Sigmoid colon (tissue), 7 donors: ENCODE data around the gene TUG1. TPM values are rescaled to one million over a fixed set of nuclear protein-coding genes. Genes with fewer than 3 reads are reported as not detected.
A peak's percentile ranks its signal among the peaks of the same experiment; 100 is the strongest.

ENCODE experiments used
- DNase-seq: peaks from one replicate; pipeline ENCODE4 v3.0.0-alpha.2; 2019
- H3K27ac ChIP-seq, 4 donors: fragments of 200-600 bp; sonication (generic); one replicate each; pipeline ENCODE4 v1.5.1; 2016 to 2019; ENCODE audit warnings: mild to moderate bottlenecking in 1 of 4
- H3K27me3 ChIP-seq, 3 donors: fragments of 200-600 bp; sonication (generic); one replicate each; pipeline ENCODE4 v1.5.1; 2019; ENCODE audit warnings: mild to moderate bottlenecking in 1 of 3
- H3K36me3 ChIP-seq, 4 donors: fragments of 200-600 bp; sonication (generic); one replicate each; pipeline ENCODE4 v1.5.1; 2016 to 2019
- H3K4me1 ChIP-seq, 4 donors: fragments of 200-600 bp; sonication (generic); one replicate each; pipeline ENCODE4 v1.5.1; 2017 to 2019
- H3K4me3 ChIP-seq, 4 donors: fragments of 200-600 bp; sonication (generic); one replicate each; pipeline ENCODE4 v1.5.1; 2017 to 2019; ENCODE audit warnings: mild to moderate bottlenecking in 2 of 4, moderate library complexity in 1 of 4
- H3K9me3 ChIP-seq, 4 donors: fragments of 200-600 bp in 3 of 4; sonication (generic) in 3 of 4; one replicate each; pipeline versions ENCODE4 v1.5.1 to v1.6.1; 2013 to 2019
- CTCF ChIP-seq, 4 experiments: fragments of 450-650 bp in 3 of 4; fragments of 200-600 bp in 1 of 4; IDR thresholded peaks; one replicate each; pipeline ENCODE4 v1.5.1; 2016 to 2019; ENCODE audit warnings: antibody characterized with exemption in 4 of 4, mild to moderate bottlenecking in 3 of 4, moderate library complexity in 2 of 4
- EP300 ChIP-seq, 4 donors: sonication (generic); formaldehyde crosslinking; IDR thresholded peaks; one replicate each; pipeline ENCODE4 v1.6.1; 2017; ENCODE audit warnings: antibody characterized with exemption in 4 of 4
- POLR2A ChIP-seq, 2 donors: fragments of 450-650 bp; IDR thresholded peaks; one replicate each; pipeline ENCODE4 v1.6.1; 2016; ENCODE audit warnings: antibody characterized with exemption in 2 of 2, mild to moderate bottlenecking in 2 of 2, moderate library complexity in 2 of 2
- POLR2AphosphoS5 ChIP-seq, 4 donors: sonication (generic); formaldehyde crosslinking; IDR thresholded peaks; one replicate each; pipeline ENCODE4 v1.6.1; 2017; ENCODE audit warnings: antibody characterized with exemption in 4 of 4
- whole genome bisulfite sequencing, 2 donors: extraction: QIAGEN DNeasy Blood & Tissue Kit; methylation state at CpG; one replicate each; pipeline ENCODE4 v1.1.7; 2013; 5-methylcytosine and 5-hydroxymethylcytosine counted together
- intact Hi-C: fragments of 100-400 bp; cut with DNase I; formaldehyde crosslinking; loops from one replicate; pipeline ENCODE4 v1.15.1; 2023
- polyA plus RNA-seq, 3 donors: library from polyadenylated mRNA; stranded (reverse); fragments of 200-250 nt; gene quantifications; one replicate each; pipeline ENCODE4 v1.2.3, GENCODE V29; 2013
- total RNA-seq, 4 donors: library from RNA; depleted of rRNA; stranded (reverse); fragments of >200 nt; gene quantifications; one replicate each; pipeline ENCODE4 v1.1.0, GENCODE V29; 2016
- donor health status: healthy with polysubstance abuse.
- donor health status: Bipolar disorder and iron deficiency.
- donor health status: healthy.

Gene TUG1
- total RNA-seq: 10 to 100 TPM; 51.5 to 88.9 (median 54.7) TPM
- polyA plus RNA-seq: 10 to 100 TPM; 10.8 to 35.1 (median 13.2) TPM

- H3K4me3 ChIP-seq: peak within 1 kb of the TSS; percentile 57 to 88 (median 86)
- H3K9me3 ChIP-seq: peaks cover 0 to 14% (median 8%) of the 10 kb centered on the region in 4 donors
- H3K36me3 ChIP-seq: peaks cover 14 to 30% (median 26%) of the 10 kb centered on the region in 4 donors
- H3K27me3 ChIP-seq: no peaks in the 10 kb centered on the region
- intact Hi-C loops: loop anchor here (1.0 to 2.0 kb wide), 3 partner anchors 88 to 116 kb away; partner anchors contain the start of gene SMTN
- H3K27ac ChIP-seq: peak within 1 kb of the TSS; percentile 95 to 98 (median 96)
- DNase-seq: peak; percentile 99
- peaks cover 0 to 51% (median 38%) of the 10 kb centered on the region in 4 donors for H3K4me1 ChIP-seq
- WGBS, 2 donors: 0% methylated on average over 67 of the region's 67 CpGs
- no peak for TF ChIP-seq EP300 (IDR thresholded peaks at IDR 0.05)
- TF ChIP-seq CTCF (IDR thresholded peaks at IDR 0.05): no peak
- peak; percentile 78 to 81 for TF ChIP-seq POLR2A (IDR thresholded peaks at IDR 0.05)
- peak; percentile 96 to 99 (median 98) for TF ChIP-seq POLR2AphosphoS5 (IDR thresholded peaks at IDR 0.05)
Observed at GRCh38 chr22:30968924-30969531, at the start of gene TUG1. TUG1 (plus strand) TSS chr22:30969265.

- Histone ChIP-seq H3K27ac (no peak overlapping the region), H3K4me3 (no peak overlapping the region), H3K9me3 (peaks cover 0 to 8% (median 0%) of the 10 kb centered on the region in 4 donors), H3K27me3 (no peaks in the 10 kb centered on the region), H3K4me1 (peaks cover 0 to 15% (median 11%) of the 10 kb centered on the region in 4 donors), H3K36me3 (peaks cover 0 to 5% (median 0%) of the 10 kb centered on the region in 4 donors)
- DNase-seq: peak; percentile 22
- TF ChIP-seq CTCF (IDR thresholded peaks at IDR 0.05): no peak
- no peak for TF ChIP-seq EP300 (IDR thresholded peaks at IDR 0.05)
- no peak for TF ChIP-seq POLR2A (IDR thresholded peaks at IDR 0.05)
- TF ChIP-seq POLR2AphosphoS5 (IDR thresholded peaks at IDR 0.05): no peak
- intact Hi-C loops: loop anchor here (1.0 to 5.0 kb wide), 2 partner anchors 158 to 286 kb away; no protein-coding TSS in a partner anchor
- 85% methylated on average over 7 of the region's 7 CpGs for WGBS, 2 donors
Observed at GRCh38 chr22:30919973-30920372, 49.1 kb upstream of the TUG1 start.

DNA sequence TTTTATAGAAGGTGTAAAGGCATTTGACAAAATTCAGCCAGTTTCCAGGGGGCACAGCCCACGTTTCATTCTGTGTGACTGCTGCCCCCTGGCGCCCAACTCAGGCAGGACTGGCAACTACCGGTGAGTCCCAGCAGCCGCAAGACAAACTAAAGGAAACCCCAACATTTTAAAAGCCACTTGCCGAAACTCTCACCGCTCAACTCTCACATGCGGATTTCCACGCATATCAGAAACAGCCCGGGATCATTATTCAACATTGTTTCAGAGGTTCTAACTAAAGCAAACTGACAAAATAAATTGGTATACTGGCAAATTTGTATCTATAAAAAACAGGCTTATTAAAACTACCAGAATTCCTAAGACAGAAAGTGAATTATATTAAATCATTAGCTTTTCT, 48.7 kb upstream of the TUG1 start:
- TF ChIP-seq POLR2AphosphoS5 (IDR thresholded peaks at IDR 0.05) (no peak), CTCF (IDR thresholded peaks at IDR 0.05) (peak; percentile 70 to 90 (median 83))
- 1% methylated on average over 9 of the region's 9 CpGs for WGBS, 2 donors
- peaks cover 0 to 9% (median under 1%) of the 10 kb centered on the region in 4 donors for H3K36me3 ChIP-seq
- intact Hi-C loops: loop anchor here (1.0 to 5.0 kb wide), 2 partner anchors 158 to 286 kb away; no protein-coding TSS in a partner anchor
- peak; percentile 87 for DNase-seq
- H3K4me3 ChIP-seq: no peak overlapping the region
- peaks cover 0 to 15% (median 11%) of the 10 kb centered on the region in 4 donors for H3K4me1 ChIP-seq
- H3K27me3 ChIP-seq: no peaks in the 10 kb centered on the region
- H3K9me3 ChIP-seq: peaks cover 0 to 5% (median 0%) of the 10 kb centered on the region in 4 donors
- no peak overlapping the region for H3K27ac ChIP-seq

DNA sequence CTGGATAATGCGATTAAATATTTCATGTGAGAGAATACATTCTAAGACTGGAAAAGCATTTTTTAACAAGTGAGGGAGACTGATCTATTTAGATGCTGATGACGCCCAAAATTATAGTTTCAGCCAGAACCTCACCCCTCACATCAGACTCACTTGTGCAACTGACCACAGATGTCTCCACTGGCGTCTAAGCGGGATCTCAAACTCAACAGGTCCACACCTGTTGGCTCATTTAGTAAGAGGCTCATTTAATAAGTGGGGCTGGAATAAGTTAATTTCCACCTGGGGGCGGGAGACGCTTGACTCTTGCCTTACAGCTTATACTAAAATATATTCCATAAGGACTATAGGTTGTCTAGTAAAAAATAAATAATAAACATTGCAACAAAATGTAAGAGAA, 48.0 kb upstream of the TUG1 start:
- H3K9me3 ChIP-seq: no peaks in the 10 kb centered on the region
- H3K27me3 ChIP-seq: no peaks in the 10 kb centered on the region
- peaks cover 0 to 15% (median 11%) of the 10 kb centered on the region in 4 donors for H3K4me1 ChIP-seq
- peak overlapping the region in 1 of 4 donors; percentile 66 for H3K27ac ChIP-seq
- DNase-seq: peak; percentile 55
- TF ChIP-seq EP300 (IDR thresholded peaks at IDR 0.05) (no peak), POLR2A (IDR thresholded peaks at IDR 0.05) (no peak), CTCF (IDR thresholded peaks at IDR 0.05) (no peak), POLR2AphosphoS5 (IDR thresholded peaks at IDR 0.05) (no peak)
- intact Hi-C loops: loop anchor here (5.0 kb wide), 1 partner anchor 159 kb away; no protein-coding TSS in a partner anchor
- peak overlapping the region in 3 of 4 donors; percentile 46 to 48 (median 47) for H3K4me3 ChIP-seq
- 41 to 60% methylated on average over 6 of the region's 6 CpGs for WGBS, 2 donors
- H3K36me3 ChIP-seq: peaks cover 0 to 16% (median 4%) of the 10 kb centered on the region in 4 donors
